ENCODE data around the gene TFCP2L1. TPM values are rescaled to one million over a fixed set of nuclear protein-coding genes. Genes with fewer than 3 reads are reported as not detected.

The TFCP2L1 gene
- total RNA-seq, 1 donor from 2014 or later = not detected

- no peak overlapping the region for H3K4me3 Mint-ChIP-seq (ENCODE audit: unreplicated experiment)
- peaks cover 13% of the 10 kb centered on the region for H3K27me3 Mint-ChIP-seq (ENCODE audit: unreplicated experiment)
- no peak overlapping the region for H3K27ac Mint-ChIP-seq (ENCODE audit: unreplicated experiment)
- DNase-seq (ENCODE audit: extremely low spot score, unreplicated experiment) = peak; percentile 70
- H3K36me3 Mint-ChIP-seq (ENCODE audit: unreplicated experiment) = no peaks in the 10 kb centered on the region
- H3K4me1 Mint-ChIP-seq (ENCODE audit: unreplicated experiment) = no peaks in the 10 kb centered on the region
- no peaks in the 10 kb centered on the region for H3K9me3 Mint-ChIP-seq (ENCODE audit: unreplicated experiment)
- TF ChIP-seq CTCF (IDR thresholded peaks at IDR 0.05) = no peak
Measured at GRCh38 chr2:121294881-121295840, 10.2 kb upstream of the TFCP2L1 start.

GRCh38 chr2:121293450-121294325 lies 8.7 kb upstream of the TFCP2L1 start:
- H3K4me3 Mint-ChIP-seq (ENCODE audit: unreplicated experiment) = no peak overlapping the region
- H3K36me3 Mint-ChIP-seq (ENCODE audit: unreplicated experiment) = no peaks in the 10 kb centered on the region
- no peaks in the 10 kb centered on the region for H3K4me1 Mint-ChIP-seq (ENCODE audit: unreplicated experiment)
- peak; percentile 75 for DNase-seq (ENCODE audit: extremely low spot score, unreplicated experiment)
- TF ChIP-seq CTCF (IDR thresholded peaks at IDR 0.05) = no peak
- no peaks in the 10 kb centered on the region for H3K9me3 Mint-ChIP-seq (ENCODE audit: unreplicated experiment)
- H3K27me3 Mint-ChIP-seq (ENCODE audit: unreplicated experiment) = peaks cover 16% of the 10 kb centered on the region
- no peak overlapping the region for H3K27ac Mint-ChIP-seq (ENCODE audit: unreplicated experiment)

GRCh38 chr2:121291251-121291580 lies 6.2 kb upstream of the TFCP2L1 start:
- H3K4me3 Mint-ChIP-seq (ENCODE audit: unreplicated experiment) = no peak overlapping the region
- H3K27ac Mint-ChIP-seq (ENCODE audit: unreplicated experiment) = no peak overlapping the region
- no peak for TF ChIP-seq CTCF (IDR thresholded peaks at IDR 0.05)
- peak; percentile 44 for DNase-seq (ENCODE audit: extremely low spot score, unreplicated experiment)
- H3K9me3 Mint-ChIP-seq (ENCODE audit: unreplicated experiment) = no peaks in the 10 kb centered on the region
- no peaks in the 10 kb centered on the region for H3K4me1 Mint-ChIP-seq (ENCODE audit: unreplicated experiment)
- peaks cover 20% of the 10 kb centered on the region for H3K27me3 Mint-ChIP-seq (ENCODE audit: unreplicated experiment)
- H3K36me3 Mint-ChIP-seq (ENCODE audit: unreplicated experiment) = no peaks in the 10 kb centered on the region

- TF ChIP-seq CTCF (IDR thresholded peaks at IDR 0.05) = no peak
- no peak overlapping the region for H3K27ac Mint-ChIP-seq (ENCODE audit: unreplicated experiment)
- DNase-seq (ENCODE audit: extremely low spot score, unreplicated experiment) = peak; percentile 77
- no peaks in the 10 kb centered on the region for H3K9me3 Mint-ChIP-seq (ENCODE audit: unreplicated experiment)
- no peak overlapping the region for H3K4me3 Mint-ChIP-seq (ENCODE audit: unreplicated experiment)
- H3K4me1 Mint-ChIP-seq (ENCODE audit: unreplicated experiment) = peaks cover 4% of the 10 kb centered on the region
- peaks cover 30% of the 10 kb centered on the region for H3K27me3 Mint-ChIP-seq (ENCODE audit: unreplicated experiment)
- H3K36me3 Mint-ChIP-seq (ENCODE audit: unreplicated experiment) = no peaks in the 10 kb centered on the region
Measured at GRCh38 chr2:121289271-121289670, 4.3 kb upstream of the TFCP2L1 start.
